ENCODE data around the gene VPS37C. TPM values are rescaled to one million over a fixed set of nuclear protein-coding genes. Genes with fewer than 3 reads are reported as not detected.

Gene VPS37C
- total and polyA plus RNA-seq, 10 of the 15 experiments (the other 5 are each of a cell fraction or from before 2014, with no cell fraction given), result 0.39 to 16.5 (median 7.8) TPM

DNA sequence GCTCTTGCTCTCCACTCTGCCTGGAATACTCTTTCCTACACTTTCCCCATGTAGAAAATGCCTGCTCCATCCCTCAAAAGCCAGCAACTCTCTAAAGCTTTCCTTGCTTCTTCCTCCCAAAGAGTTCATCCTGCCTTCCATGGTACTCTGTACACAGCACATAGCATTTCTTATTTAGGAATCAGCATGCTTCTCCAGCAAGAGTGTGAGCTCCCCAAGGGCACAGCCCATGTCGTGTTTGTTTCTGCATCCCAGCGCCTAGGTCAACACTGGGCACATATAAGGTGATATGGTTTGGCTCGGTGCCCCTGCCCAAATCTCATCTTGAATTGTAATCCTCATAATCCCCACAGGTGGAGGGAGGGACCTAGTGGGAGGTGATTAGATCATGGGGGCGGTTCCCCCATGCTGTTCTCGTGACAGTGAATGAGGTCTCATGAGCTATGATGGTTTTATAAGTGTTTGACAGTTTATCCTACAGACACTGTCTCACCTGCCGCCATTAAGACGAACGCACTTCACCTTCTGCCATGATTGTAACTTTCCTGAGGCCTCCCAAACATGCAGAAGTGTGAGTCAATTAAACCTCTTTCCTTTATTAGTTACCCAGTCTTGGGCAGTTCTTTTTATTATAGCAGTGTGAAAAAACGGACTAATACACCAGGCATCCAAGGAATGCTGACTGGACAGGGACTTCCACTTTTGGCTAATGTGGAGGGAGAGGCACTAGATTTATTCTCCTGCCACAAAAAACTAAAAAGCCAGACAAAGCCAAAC is 8.2 kb downstream of the VPS37C start:
- WGBS (ENCODE audit: insufficient coverage, insufficient replicate concordance, low lambda C conversion rate, missing lambda C conversion rate), result 93% methylated on average over 9 of the region's 9 CpGs
- CTCF ChIA-PET, result interaction anchor here (1.0 to 1.4 kb wide), 2 partner anchors 11 to 34 kb away, joined by 3 to 4 read pairs; no protein-coding TSS in a partner anchor
- POLR2A ChIA-PET, result interaction anchor here (0.8 kb wide), 1 partner anchor 86 kb away, joined by 3 read pairs; no protein-coding TSS in a partner anchor
- BruUV-seq (replicated peaks), result no TSS peak
- Histone ChIP-seq H3K4me2 (ENCODE audit: control insufficient read depth, insufficient read depth) (no peak overlapping the region), H3K4me1 (ENCODE audit: control insufficient read depth, insufficient read depth, low read length) (no peaks in the 10 kb centered on the region), H3K9me3 (replicated peaks; ENCODE audit: control insufficient read depth, insufficient read depth, low read length) (peaks cover 12% of the 10 kb centered on the region; the same call in 2 of the 3 replicates), H4K20me1 (ENCODE audit: control insufficient read depth, insufficient read depth) (no peaks in the 10 kb centered on the region), H2AFZ (ENCODE audit: control insufficient read depth, low read depth, low read length) (no peak overlapping the region), H3K79me2 (ENCODE audit: control insufficient read depth, insufficient read depth, low read length) (peaks cover 13% of the 10 kb centered on the region), H3K4me3 (no peak overlapping the region), H3K27me3 (replicated peaks in 1 of 2; ENCODE audit: control insufficient read depth in 2 of 2, insufficient read depth in 2 of 2, low read length in 1 of 2) (no peaks in the 10 kb centered on the region), H3K27ac (ENCODE audit: control insufficient read depth, insufficient read depth) (no peak overlapping the region), H3K36me3 (ENCODE audit: control insufficient read depth in 2 of 2, insufficient read depth in 2 of 2, low read length in 1 of 2) (no peaks in the 10 kb centered on the region), H3K9ac (ENCODE audit: control insufficient read depth, insufficient read depth, low read length) (no peak overlapping the region)
- no peak for FAIRE-seq
- DNase-seq (ENCODE audit: low read depth, low spot score), result no peak
- RAD21 ChIA-PET (ENCODE audit: unreplicated experiment), result no interaction called here
- SMC1A ChIA-PET (ENCODE audit: uncharacterized antibody, unreplicated experiment), result interaction anchor here (0.6 to 0.9 kb wide), 3 partner anchors 35 to 378 kb away, joined by 3 to 5 read pairs (median 3); no protein-coding TSS in a partner anchor
- TF ChIP-seq HDAC2 (IDR thresholded peaks at IDR 0.05) (no peak), ETV6 (conservative IDR thresholded peaks at IDR 0.05 in 1 of 2, IDR thresholded peaks at IDR 0.05 in 1 of 2; ENCODE audit: borderline replicate concordance in 1 of 2, low read depth in 1 of 2) (no peak), PML (IDR thresholded peaks at IDR 0.05; ENCODE audit: low read length) (no peak), BMI1 (IDR thresholded peaks at IDR 0.05; ENCODE audit: borderline replicate concordance) (no peak), PAX8 (IDR thresholded peaks at IDR 0.05) (no peak), EZH2 (IDR thresholded peaks at IDR 0.05; ENCODE audit: borderline replicate concordance, control insufficient read depth, low read depth, low read length) (no peak)
- in situ Hi-C loops (cut with MboI), result no loop called here
- intact Hi-C loops (cut with micrococcal nuclease; ENCODE audit: unreplicated experiment), result no loop called here
- ATAC-seq, result no peak

Data from GM12878 (cell line).